ENCODE data around the gene ZCCHC8. TPM values are rescaled to one million over a fixed set of nuclear protein-coding genes. Genes with fewer than 3 reads are reported as not detected.

ZCCHC8 gene
- total RNA-seq, 4 donors from 2014 or later = 15.6 to 27.7 (median 20.0) TPM

DNA sequence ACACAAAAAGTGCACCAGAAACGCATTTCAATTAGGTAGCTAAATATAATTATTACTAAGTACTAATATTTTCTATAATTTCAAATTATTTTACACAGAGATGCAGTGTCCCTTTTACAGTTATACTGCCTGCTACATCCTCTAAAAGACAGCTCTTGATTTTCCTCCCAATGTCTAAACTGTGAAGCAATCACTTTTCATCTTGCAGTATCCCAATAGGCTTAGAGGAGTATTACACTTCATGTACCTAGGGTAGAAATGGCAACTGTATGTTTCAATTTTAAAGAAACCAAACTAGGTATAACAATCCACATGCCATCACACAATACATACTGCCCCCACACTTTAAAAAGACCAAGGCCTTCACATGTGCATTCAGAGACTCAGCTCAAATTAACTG lies 18.7 kb upstream of the ZCCHC8 start:
- Histone ChIP-seq H3K27ac (no peak overlapping the region), H3K4me1 (peaks cover 11 to 46% (median 19%) of the 10 kb centered on the region in 3 donors), H3K36me3 (peaks cover 50 to 82% (median 51%) of the 10 kb centered on the region in 3 donors), H3K27me3 (no peaks in the 10 kb centered on the region), H3K9me3 (no peaks in the 10 kb centered on the region), H3K4me3 (no peak overlapping the region)
- no peak for DNase-seq
- TF ChIP-seq POLR2A (IDR thresholded peaks at IDR 0.05) = no peak
- TF ChIP-seq, protein P1, sequence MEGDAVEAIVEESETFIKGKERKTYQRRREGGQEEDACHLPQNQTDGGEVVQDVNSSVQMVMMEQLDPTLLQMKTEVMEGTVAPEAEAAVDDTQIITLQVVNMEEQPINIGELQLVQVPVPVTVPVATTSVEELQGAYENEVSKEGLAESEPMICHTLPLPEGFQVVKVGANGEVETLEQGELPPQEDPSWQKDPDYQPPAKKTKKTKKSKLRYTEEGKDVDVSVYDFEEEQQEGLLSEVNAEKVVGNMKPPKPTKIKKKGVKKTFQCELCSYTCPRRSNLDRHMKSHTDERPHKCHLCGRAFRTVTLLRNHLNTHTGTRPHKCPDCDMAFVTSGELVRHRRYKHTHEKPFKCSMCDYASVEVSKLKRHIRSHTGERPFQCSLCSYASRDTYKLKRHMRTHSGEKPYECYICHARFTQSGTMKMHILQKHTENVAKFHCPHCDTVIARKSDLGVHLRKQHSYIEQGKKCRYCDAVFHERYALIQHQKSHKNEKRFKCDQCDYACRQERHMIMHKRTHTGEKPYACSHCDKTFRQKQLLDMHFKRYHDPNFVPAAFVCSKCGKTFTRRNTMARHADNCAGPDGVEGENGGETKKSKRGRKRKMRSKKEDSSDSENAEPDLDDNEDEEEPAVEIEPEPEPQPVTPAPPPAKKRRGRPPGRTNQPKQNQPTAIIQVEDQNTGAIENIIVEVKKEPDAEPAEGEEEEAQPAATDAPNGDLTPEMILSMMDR (IDR thresholded peaks at IDR 0.05) = no peak
- WGBS, 2 donors = 85 to 95% methylated on average over 1 of the region's 1 CpG
- intact Hi-C loops (cut with DNase I) = no loop called here

DNA sequence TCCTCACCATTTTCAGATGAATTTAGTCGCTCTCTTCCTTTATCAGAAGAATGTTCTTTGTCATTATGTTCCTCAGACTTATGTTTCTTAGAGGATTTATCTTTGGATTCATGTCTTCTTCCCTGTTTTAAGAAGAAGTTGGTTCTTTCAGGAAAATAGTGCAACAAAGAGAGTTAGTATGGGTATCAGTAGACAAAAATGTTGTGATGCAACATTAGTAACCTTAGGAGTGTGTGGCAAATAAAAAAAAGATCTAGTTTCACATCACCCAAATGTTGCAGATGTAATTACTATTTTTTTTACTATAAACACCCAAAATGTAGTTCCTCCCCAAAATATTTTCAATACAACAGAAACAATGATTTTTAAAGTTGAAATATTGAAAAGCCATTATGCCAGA lies 18.2 kb upstream of the ZCCHC8 start:
- H3K36me3 ChIP-seq = peaks cover 52 to 87% (median 54%) of the 10 kb centered on the region in 3 donors
- DNase-seq = no peak
- TF ChIP-seq, protein P1 (IDR thresholded peaks at IDR 0.05) = no peak
- TF ChIP-seq POLR2A (IDR thresholded peaks at IDR 0.05) = no peak
- H3K27ac ChIP-seq = no peak overlapping the region
- intact Hi-C loops (cut with DNase I) = no loop called here
- WGBS, 2 donors = 93 to 94% methylated on average over 1 of the region's 1 CpG
- H3K27me3 ChIP-seq = no peaks in the 10 kb centered on the region
- H3K4me3 ChIP-seq = no peak overlapping the region
- peaks cover 10 to 41% (median 14%) of the 10 kb centered on the region in 3 donors for H3K4me1 ChIP-seq
- H3K9me3 ChIP-seq = no peaks in the 10 kb centered on the region

DNA sequence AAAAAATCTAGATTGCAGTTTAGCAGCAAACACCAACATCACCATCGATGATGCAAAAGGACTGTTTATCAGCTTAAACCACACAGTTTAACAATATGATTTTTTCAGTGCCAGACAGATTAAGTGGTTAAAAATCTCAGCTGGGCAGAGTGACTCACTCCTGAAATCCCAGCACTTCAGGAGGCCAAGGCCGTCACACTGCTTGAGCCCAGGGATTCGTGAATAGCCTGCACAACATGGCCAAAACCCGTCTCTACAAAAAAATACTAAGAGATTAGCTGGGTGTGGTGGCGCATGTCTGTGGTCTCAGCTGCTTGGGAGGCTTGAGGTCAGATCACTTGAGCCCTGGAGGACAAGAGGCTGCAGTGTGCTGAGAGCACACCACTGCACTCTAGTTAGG lies 17.1 kb upstream of the ZCCHC8 start:
- WGBS, 2 donors = 39 to 62% methylated on average over 5 of the region's 5 CpGs
- DNase-seq = no peak
- Histone ChIP-seq H3K27me3 (no peaks in the 10 kb centered on the region), H3K4me1 (peaks cover 6 to 30% (median 6%) of the 10 kb centered on the region in 3 donors), H3K9me3 (no peaks in the 10 kb centered on the region), H3K27ac (no peak overlapping the region), H3K36me3 (peaks cover 60 to 97% (median 61%) of the 10 kb centered on the region in 3 donors), H3K4me3 (no peak overlapping the region)
- TF ChIP-seq POLR2A (IDR thresholded peaks at IDR 0.05) = no peak
- TF ChIP-seq, protein P1 (IDR thresholded peaks at IDR 0.05) = no peak
- intact Hi-C loops (cut with DNase I) = no loop called here

DNA sequence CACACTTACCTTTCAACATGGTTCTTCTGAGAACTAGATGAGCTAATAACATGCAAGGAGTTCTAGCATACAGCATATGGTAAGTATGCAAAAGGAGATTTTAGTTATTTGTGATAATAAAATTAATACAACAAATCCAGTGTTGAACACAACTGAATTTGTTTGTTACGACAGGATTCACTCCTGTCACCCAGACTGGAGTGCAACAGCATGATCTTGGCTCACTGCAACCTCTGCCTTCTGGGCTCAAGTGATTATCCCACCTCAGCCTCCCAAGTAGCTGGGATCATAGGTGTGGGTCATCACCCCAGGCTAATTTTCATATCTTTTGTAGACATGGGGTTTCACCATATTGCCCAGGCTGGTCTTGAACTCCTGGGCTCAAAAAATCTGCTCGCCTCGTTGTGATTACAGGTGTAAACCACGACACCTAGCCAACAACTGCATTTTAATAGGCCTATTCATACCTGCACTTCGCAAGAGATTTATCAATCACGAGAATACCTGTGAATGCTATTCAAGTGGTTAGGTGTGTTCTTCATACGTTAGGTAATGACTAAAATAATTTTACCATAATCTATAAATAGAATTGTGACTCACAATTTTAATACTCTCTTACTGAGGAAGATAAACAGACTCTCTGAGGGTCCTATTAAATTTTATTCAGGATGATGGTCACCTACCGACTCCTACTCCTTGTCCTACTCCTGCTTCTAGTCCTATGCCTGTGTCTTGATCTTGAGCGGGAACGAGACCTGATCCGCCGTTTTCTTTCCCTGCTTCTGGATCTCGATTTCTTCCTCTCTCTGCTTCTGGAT lies 16.0 kb upstream of the ZCCHC8 start:
- intact Hi-C loops (cut with DNase I) = no loop called here
- Histone ChIP-seq H3K4me1 (peaks cover 0 to 19% (median 5%) of the 10 kb centered on the region in 3 donors), H3K27ac (no peak overlapping the region), H3K4me3 (no peak overlapping the region), H3K36me3 (peaks cover 58 to 100% (median 71%) of the 10 kb centered on the region in 3 donors), H3K27me3 (no peaks in the 10 kb centered on the region), H3K9me3 (no peaks in the 10 kb centered on the region)
- no peak for TF ChIP-seq POLR2A (IDR thresholded peaks at IDR 0.05)
- TF ChIP-seq, protein P1 (IDR thresholded peaks at IDR 0.05) = no peak
- DNase-seq = no peak
- 83 to 85% methylated on average over 13 of the region's 13 CpGs for WGBS, 2 donors

DNA sequence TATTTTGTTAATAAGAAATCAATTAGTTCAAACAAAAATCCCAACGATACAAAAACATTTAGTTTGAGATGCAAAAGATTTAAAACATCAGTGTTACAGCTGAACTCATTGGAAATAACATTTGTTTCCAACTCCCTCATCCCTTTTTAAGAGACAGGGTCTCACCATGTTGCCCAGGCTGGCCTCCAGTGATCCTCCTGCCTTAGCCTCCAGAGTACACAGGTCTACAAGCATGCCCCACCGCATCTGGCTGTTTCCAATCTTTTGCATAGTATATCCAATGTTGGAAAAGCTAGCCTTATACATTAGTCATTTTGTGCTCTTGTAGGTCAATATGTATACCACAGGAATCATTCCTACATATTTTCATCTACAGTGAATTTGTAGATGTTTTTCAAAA lies 14.5 kb upstream of the ZCCHC8 start:
- Histone ChIP-seq H3K4me3 (no peak overlapping the region), H3K9me3 (no peaks in the 10 kb centered on the region), H3K36me3 (peaks cover 52 to 100% (median 77%) of the 10 kb centered on the region in 3 donors), H3K4me1 (peaks cover 0 to 14% (median 0%) of the 10 kb centered on the region in 3 donors), H3K27ac (no peak overlapping the region), H3K27me3 (no peaks in the 10 kb centered on the region)
- no peak for DNase-seq
- no peak for TF ChIP-seq POLR2A (IDR thresholded peaks at IDR 0.05)
- TF ChIP-seq, protein P1 (IDR thresholded peaks at IDR 0.05) = no peak
- intact Hi-C loops (cut with DNase I) = no loop called here
- WGBS, 2 donors = 97 to 98% methylated on average over 2 of the region's 2 CpGs

All from esophagus squamous epithelium (tissue), 5 donors.